K562 (cell line): ENCODE measurements around the gene CCSER1.

ENCODE experiments used
- RFX1 ChIP-seq: fragments of 450-650 bp; IDR thresholded peaks from 2 replicates; pipeline ENCODE4 v1.6.1; 2016; ENCODE audit warnings: mild to moderate bottlenecking, moderate library complexity
- SMC3 ChIP-seq: conservative IDR thresholded peaks from 2 replicates; pipeline ENCODE4 v1.6.1; 2011; ENCODE audit warnings: low read depth, low read length, improper control_type of control experiment; ENCODE audit not compliant: insufficient read depth
- ZNF274 ChIP-seq: IDR thresholded peaks from 2 replicates; pipeline ENCODE4 v1.6.1; 2011; ENCODE audit warnings: low read depth, mild to moderate bottlenecking, low read length, moderate library complexity, borderline replicate concordance
- TF ChIP-seq, protein P1 (sequence below), 3 experiments: IDR thresholded peaks in 2 of 3; conservative IDR thresholded peaks in 1 of 3; 2 replicates each; pipeline ENCODE4 v1.5.1; 2011 to 2012; ENCODE audit warnings: low read length in 3 of 3, mild to moderate bottlenecking in 3 of 3, control low read depth in 2 of 3, improper control_type of control experiment in 1 of 3, inconsistent platforms in 1 of 3, low read depth in 1 of 3, mixed read lengths in 1 of 3, moderate library complexity in 1 of 3; ENCODE audit not compliant: insufficient read depth in 2 of 3
- TF ChIP-seq, protein P2 (sequence below): IDR thresholded peaks from 3 replicates; pipeline ENCODE4 v1.6.1; 2011; ENCODE audit warnings: borderline replicate concordance, mild to moderate bottlenecking, moderate library complexity; ENCODE audit not compliant: insufficient read length; ENCODE audit errors: extremely low read depth

DNA sequence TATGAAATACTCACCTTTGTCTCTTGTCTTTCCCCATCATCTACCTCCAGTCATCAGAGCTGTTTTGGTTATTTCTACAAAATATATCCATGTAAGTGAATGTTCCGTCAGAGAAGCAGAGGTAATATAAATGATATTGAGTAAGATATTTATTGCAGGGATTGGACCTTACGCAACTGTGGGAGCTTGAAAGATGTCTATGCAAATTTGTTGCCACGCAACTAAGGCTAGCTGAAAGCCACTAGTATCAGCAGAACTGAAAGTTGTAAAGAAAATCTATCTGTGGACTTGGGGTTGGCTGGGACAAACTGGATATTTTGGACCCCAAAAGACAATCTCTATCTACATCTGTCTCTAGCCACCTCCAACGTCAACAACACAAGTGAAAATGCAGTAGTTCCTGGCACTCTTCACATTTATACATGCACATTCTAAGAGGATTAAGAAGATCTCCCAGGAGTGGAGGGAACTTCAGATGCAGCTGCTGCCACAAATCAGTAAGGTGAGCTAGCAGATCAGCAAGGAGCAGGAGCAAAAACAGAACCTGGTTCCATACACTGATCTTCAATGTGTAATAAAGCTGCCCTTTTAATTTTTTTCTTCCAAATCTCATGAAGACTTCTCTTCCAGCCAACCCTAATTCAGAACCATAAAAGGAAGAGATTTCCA lies 8.5 kb upstream of the CCSER1 start:
- TF ChIP-seq SMC3, result no peak
- TF ChIP-seq, protein P1, sequence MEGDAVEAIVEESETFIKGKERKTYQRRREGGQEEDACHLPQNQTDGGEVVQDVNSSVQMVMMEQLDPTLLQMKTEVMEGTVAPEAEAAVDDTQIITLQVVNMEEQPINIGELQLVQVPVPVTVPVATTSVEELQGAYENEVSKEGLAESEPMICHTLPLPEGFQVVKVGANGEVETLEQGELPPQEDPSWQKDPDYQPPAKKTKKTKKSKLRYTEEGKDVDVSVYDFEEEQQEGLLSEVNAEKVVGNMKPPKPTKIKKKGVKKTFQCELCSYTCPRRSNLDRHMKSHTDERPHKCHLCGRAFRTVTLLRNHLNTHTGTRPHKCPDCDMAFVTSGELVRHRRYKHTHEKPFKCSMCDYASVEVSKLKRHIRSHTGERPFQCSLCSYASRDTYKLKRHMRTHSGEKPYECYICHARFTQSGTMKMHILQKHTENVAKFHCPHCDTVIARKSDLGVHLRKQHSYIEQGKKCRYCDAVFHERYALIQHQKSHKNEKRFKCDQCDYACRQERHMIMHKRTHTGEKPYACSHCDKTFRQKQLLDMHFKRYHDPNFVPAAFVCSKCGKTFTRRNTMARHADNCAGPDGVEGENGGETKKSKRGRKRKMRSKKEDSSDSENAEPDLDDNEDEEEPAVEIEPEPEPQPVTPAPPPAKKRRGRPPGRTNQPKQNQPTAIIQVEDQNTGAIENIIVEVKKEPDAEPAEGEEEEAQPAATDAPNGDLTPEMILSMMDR (IDR thresholded peaks at IDR 0.05 in 2 of 3, conservative IDR thresholded peaks at IDR 0.05 in 1 of 3; ENCODE audit: insufficient read depth in 2 of 3, low read depth in 1 of 3, low read length in 3 of 3), result no peak
- no peak for TF ChIP-seq RFX1
- TF ChIP-seq, protein P2, sequence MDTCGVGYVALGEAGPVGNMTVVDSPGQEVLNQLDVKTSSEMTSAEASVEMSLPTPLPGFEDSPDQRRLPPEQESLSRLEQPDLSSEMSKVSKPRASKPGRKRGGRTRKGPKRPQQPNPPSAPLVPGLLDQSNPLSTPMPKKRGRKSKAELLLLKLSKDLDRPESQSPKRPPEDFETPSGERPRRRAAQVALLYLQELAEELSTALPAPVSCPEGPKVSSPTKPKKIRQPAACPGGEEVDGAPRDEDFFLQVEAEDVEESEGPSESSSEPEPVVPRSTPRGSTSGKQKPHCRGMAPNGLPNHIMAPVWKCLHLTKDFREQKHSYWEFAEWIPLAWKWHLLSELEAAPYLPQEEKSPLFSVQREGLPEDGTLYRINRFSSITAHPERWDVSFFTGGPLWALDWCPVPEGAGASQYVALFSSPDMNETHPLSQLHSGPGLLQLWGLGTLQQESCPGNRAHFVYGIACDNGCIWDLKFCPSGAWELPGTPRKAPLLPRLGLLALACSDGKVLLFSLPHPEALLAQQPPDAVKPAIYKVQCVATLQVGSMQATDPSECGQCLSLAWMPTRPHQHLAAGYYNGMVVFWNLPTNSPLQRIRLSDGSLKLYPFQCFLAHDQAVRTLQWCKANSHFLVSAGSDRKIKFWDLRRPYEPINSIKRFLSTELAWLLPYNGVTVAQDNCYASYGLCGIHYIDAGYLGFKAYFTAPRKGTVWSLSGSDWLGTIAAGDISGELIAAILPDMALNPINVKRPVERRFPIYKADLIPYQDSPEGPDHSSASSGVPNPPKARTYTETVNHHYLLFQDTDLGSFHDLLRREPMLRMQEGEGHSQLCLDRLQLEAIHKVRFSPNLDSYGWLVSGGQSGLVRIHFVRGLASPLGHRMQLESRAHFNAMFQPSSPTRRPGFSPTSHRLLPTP, result no peak
- no peak for TF ChIP-seq ZNF274
